ENCODE measurements around the gene S100A11. TPM values are rescaled to one million over a fixed set of nuclear protein-coding genes. Genes with fewer than 3 reads are reported as not detected.

Gene S100A11
- total RNA-seq, 1 donor from 2014 or later = 142 TPM

DNA sequence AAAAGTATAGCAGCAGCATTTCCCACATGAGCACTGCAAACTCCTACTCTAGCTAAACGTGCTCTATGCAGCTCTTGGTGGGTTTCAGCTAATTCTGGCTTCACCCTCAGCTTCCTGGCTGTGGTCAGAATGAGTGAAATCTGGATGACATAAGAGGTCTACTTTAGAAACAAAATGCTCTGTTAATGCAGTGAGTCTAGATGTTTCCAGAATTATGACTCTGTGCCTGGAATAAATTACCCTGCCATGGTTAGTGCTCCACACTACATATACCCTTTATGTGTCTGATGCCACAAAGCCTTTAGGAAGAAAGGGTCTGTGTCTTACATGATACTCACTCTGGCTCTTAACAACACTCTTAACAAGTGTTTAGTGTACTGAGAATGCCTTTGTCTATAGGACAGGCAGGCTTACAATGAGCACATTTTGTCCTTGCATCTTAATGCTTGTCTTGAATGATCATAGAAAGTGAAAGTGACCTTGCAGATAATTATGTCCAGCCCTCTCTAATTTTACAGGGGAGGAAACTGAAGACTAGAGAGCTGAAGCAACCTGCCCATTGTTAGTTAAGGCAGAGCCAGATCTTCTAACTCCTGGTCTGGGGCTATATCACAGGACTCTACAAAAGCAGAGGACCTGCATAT lies 52.4 kb downstream of the S100A11 start:
- Mint-ChIP-seq H3K36me3 (ENCODE audit: insufficient read depth) (peaks cover 36% of the 10 kb centered on the region), H3K9me3 (ENCODE audit: low read depth) (no peaks in the 10 kb centered on the region), H3K4me3 (ENCODE audit: low read depth) (no peak overlapping the region), H3K27me3 (no peaks in the 10 kb centered on the region), H3K4me1 (ENCODE audit: low read depth) (peaks cover 24% of the 10 kb centered on the region), H3K27ac (no peak overlapping the region)
- no peak for DNase-seq (ENCODE audit: low spot score, unreplicated experiment)
- TF ChIP-seq, protein P1, sequence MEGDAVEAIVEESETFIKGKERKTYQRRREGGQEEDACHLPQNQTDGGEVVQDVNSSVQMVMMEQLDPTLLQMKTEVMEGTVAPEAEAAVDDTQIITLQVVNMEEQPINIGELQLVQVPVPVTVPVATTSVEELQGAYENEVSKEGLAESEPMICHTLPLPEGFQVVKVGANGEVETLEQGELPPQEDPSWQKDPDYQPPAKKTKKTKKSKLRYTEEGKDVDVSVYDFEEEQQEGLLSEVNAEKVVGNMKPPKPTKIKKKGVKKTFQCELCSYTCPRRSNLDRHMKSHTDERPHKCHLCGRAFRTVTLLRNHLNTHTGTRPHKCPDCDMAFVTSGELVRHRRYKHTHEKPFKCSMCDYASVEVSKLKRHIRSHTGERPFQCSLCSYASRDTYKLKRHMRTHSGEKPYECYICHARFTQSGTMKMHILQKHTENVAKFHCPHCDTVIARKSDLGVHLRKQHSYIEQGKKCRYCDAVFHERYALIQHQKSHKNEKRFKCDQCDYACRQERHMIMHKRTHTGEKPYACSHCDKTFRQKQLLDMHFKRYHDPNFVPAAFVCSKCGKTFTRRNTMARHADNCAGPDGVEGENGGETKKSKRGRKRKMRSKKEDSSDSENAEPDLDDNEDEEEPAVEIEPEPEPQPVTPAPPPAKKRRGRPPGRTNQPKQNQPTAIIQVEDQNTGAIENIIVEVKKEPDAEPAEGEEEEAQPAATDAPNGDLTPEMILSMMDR (IDR thresholded peaks at IDR 0.05; ENCODE audit: unreplicated experiment) = no peak

Other genes starting within 250 kb of the S100A11 start
- 16.3 and 16.5 TPM in 2 replicates for gene TDRKH, start 246.5 kb downstream of the S100A11 start, total RNA-seq
- not detected in 2 replicates for gene LINGO4, start 231.6 kb downstream of the S100A11 start, total RNA-seq
- 0.09 TPM in 1 of 2 replicates, not detected in the other for gene RORC, start 205.2 kb downstream of the S100A11 start, total RNA-seq
- 1.00 and 1.3 TPM in 2 replicates for gene C2CD4D, start 197.2 kb downstream of the S100A11 start, total RNA-seq
- not detected in 2 replicates for gene THEM5, start 183.3 kb downstream of the S100A11 start, total RNA-seq
- 17.3 and 21.5 TPM in 2 replicates for gene THEM4, start 127.5 kb downstream of the S100A11 start, total RNA-seq
- 432 and 438 TPM in 2 replicates for gene S100A10, start 43.1 kb downstream of the S100A11 start, total RNA-seq
- gene TCHHL1, start 52.1 kb upstream of the S100A11 start, total RNA-seq = not detected in 2 replicates
- gene TCHH, start 78.4 kb upstream of the S100A11 start, total RNA-seq = not detected in 2 replicates
- not detected in 2 replicates for gene RPTN, start 122.2 kb upstream of the S100A11 start, total RNA-seq
- gene HRNR, start 187.2 kb upstream of the S100A11 start, total RNA-seq = not detected in 2 replicates